ENCODE data around the gene KRTAP5-6. TPM values are rescaled to one million over a fixed set of nuclear protein-coding genes. Genes with fewer than 3 reads are reported as not detected.

KRTAP5-6 gene
- total RNA-seq, 2 donors from 2014 or later: not detected

- H3K4me3 ChIP-seq: no peak overlapping the region
- H3K9me3 ChIP-seq: no peaks in the 10 kb centered on the region
- no peaks in the 10 kb centered on the region for H3K4me1 ChIP-seq
- no peak overlapping the region for H3K27ac ChIP-seq
- no peak for TF ChIP-seq CTCF (IDR thresholded peaks at IDR 0.05)
- no peak for DNase-seq (ENCODE audit: low spot score)
- no peaks in the 10 kb centered on the region for H3K36me3 ChIP-seq
- no peaks in the 10 kb centered on the region for H3K27me3 ChIP-seq
These were observed 33.1 kb downstream of the KRTAP5-6 start for GRCh38 chr11:1730059-1730629.

GRCh38 chr11:1731451-1732059 lies 34.6 kb downstream of the KRTAP5-6 start:
- no peaks in the 10 kb centered on the region for H3K27me3 ChIP-seq
- H3K36me3 ChIP-seq: no peaks in the 10 kb centered on the region
- no peak overlapping the region for H3K27ac ChIP-seq
- no peaks in the 10 kb centered on the region for H3K4me1 ChIP-seq
- no peak overlapping the region for H3K4me3 ChIP-seq
- no peak for TF ChIP-seq CTCF (IDR thresholded peaks at IDR 0.05)
- DNase-seq (ENCODE audit: low spot score): no peak
- H3K9me3 ChIP-seq: peaks cover 2 to 6% of the 10 kb centered on the region in 2 donors

- DNase-seq (ENCODE audit: low spot score): no peak
- Histone ChIP-seq H3K4me3 (no peak overlapping the region), H3K4me1 (no peaks in the 10 kb centered on the region), H3K9me3 (peaks cover 6 to 16% of the 10 kb centered on the region in 2 donors), H3K27me3 (no peaks in the 10 kb centered on the region), H3K27ac (no peak overlapping the region), H3K36me3 (no peaks in the 10 kb centered on the region)
- TF ChIP-seq CTCF (IDR thresholded peaks at IDR 0.05): no peak
These were observed 35.5 kb downstream of the KRTAP5-6 start for GRCh38 chr11:1732418-1733008.

GRCh38 chr11:1733009-1733715 lies 36.2 kb downstream of the KRTAP5-6 start:
- TF ChIP-seq CTCF (IDR thresholded peaks at IDR 0.05): no peak
- H3K4me1 ChIP-seq: no peaks in the 10 kb centered on the region
- H3K27me3 ChIP-seq: no peaks in the 10 kb centered on the region
- DNase-seq (ENCODE audit: low spot score): no peak
- no peak overlapping the region for H3K27ac ChIP-seq
- peaks cover 6 to 16% of the 10 kb centered on the region in 2 donors for H3K9me3 ChIP-seq
- H3K4me3 ChIP-seq: no peak overlapping the region
- no peaks in the 10 kb centered on the region for H3K36me3 ChIP-seq

- H3K4me3 ChIP-seq: no peak overlapping the region
- H3K9me3 ChIP-seq: peaks cover 6 to 16% of the 10 kb centered on the region in 2 donors
- H3K27ac ChIP-seq: no peak overlapping the region
- no peaks in the 10 kb centered on the region for H3K36me3 ChIP-seq
- H3K4me1 ChIP-seq: no peaks in the 10 kb centered on the region
- no peak for DNase-seq (ENCODE audit: low spot score)
- no peaks in the 10 kb centered on the region for H3K27me3 ChIP-seq
- no peak for TF ChIP-seq CTCF (IDR thresholded peaks at IDR 0.05)
These were observed 37.0 kb downstream of the KRTAP5-6 start for GRCh38 chr11:1733716-1734640.

Measured in right atrium auricular region (tissue), 2 donors.